IMR-90 (cell line): ENCODE data around the gene TXNDC11. TPM values are rescaled to one million over a fixed set of nuclear protein-coding genes. Genes with fewer than 3 reads are reported as not detected.

Experiments
- ATAC-seq: fragments of 200-7000 bp; cut with Tn5 transposase; 2 replicates; pipeline ENCODE4 v1.9.1; 2020; ENCODE audit warnings: low read depth, mild to moderate bottlenecking, moderate library complexity
- BruUV-seq: library from RNA; stranded (reverse); fragments of 400-500 nt; replicated peaks from 2 replicates; lab custom pipeline; 2021; lab: Mats Ljungman, UMichigan
- CTCF ChIA-PET: fragments of 300-600 bp; formaldehyde crosslinking; extraction: SDS; loops from one replicate; lab custom pipeline; 2021; ENCODE audit warnings: antibody characterized with exemption; lab: Yijun Ruan, JAX
- POLR2A ChIA-PET: fragments of 300-600 bp; sonication (Branson Sonifier 250); formaldehyde crosslinking; loops from one replicate; lab custom pipeline; 2022; ENCODE audit warnings: antibody characterized with exemption; ENCODE audit not compliant: unreplicated experiment; lab: Charles Lee
- DNase-seq: peaks from one replicate; pipeline ENCODE4 v3.0.0; 2013
- H2AFZ ChIP-seq: replicated peaks from 2 replicates; pipeline ENCODE3; 2013; ENCODE audit warnings: low read length, mild to moderate bottlenecking; ENCODE audit not compliant: poor library complexity
- H2AK5ac ChIP-seq: 2 replicates; pipeline ENCODE4 v1.6.1; 2013; ENCODE audit warnings: low read depth, low read length, inconsistent platforms
- H2AK9ac ChIP-seq: replicated peaks from 2 replicates; pipeline ENCODE3; 2013; ENCODE audit warnings: mild to moderate bottlenecking, low read depth, low read length, moderate library complexity; ENCODE audit not compliant: poor library complexity
- H2BK120ac ChIP-seq: 2 replicates; pipeline ENCODE4 v1.6.1; 2013; ENCODE audit warnings: low read depth, low read length, inconsistent platforms
- H2BK15ac ChIP-seq: 3 replicates; pipeline ENCODE4 v1.6.1; 2013; ENCODE audit warnings: low read depth, low read length, inconsistent platforms
- H2BK20ac ChIP-seq: 2 replicates; pipeline ENCODE4 v1.6.1; 2013; ENCODE audit warnings: low read depth, mild to moderate bottlenecking, inconsistent platforms, low read length, moderate library complexity
- H2BK5ac ChIP-seq: 2 replicates; pipeline ENCODE4 v1.6.1; 2013; ENCODE audit warnings: mild to moderate bottlenecking, low read depth, low read length, inconsistent platforms; ENCODE audit not compliant: poor library complexity, severe bottlenecking
- H3K14ac ChIP-seq: replicated peaks from 2 replicates; pipeline ENCODE4 v1.6.1; 2013; ENCODE audit warnings: low read depth, low read length, inconsistent platforms
- H3K18ac ChIP-seq: 2 replicates; pipeline ENCODE4 v1.6.1; 2013; ENCODE audit warnings: low read depth, low read length, control low read depth
- H3K23ac ChIP-seq: 2 replicates; pipeline ENCODE4 v1.6.1; 2013; ENCODE audit warnings: low read depth, low read length, inconsistent platforms
- H3K27ac ChIP-seq: 2 replicates; pipeline ENCODE4 v1.5.1; 2013; ENCODE audit warnings: mild to moderate bottlenecking, control low read depth, low read length; ENCODE audit not compliant: insufficient read depth
- H3K27me3 ChIP-seq: 2 replicates; pipeline ENCODE4 v1.6.1; 2013; ENCODE audit warnings: low read length; ENCODE audit not compliant: control insufficient read depth, insufficient read depth
- H3K36me3 ChIP-seq: 2 replicates; pipeline ENCODE4 v1.6.1; 2013; ENCODE audit warnings: low read length, mixed read lengths; ENCODE audit not compliant: control insufficient read depth, insufficient read depth
- H3K4ac ChIP-seq: 2 replicates; pipeline ENCODE4 v1.6.1; 2013; ENCODE audit warnings: low read depth, low read length, inconsistent platforms
- H3K4me1 ChIP-seq: 2 replicates; pipeline ENCODE4 v1.6.1; 2013; ENCODE audit warnings: low read length, mixed read lengths; ENCODE audit not compliant: control insufficient read depth, insufficient read depth
- H3K4me2 ChIP-seq: 2 replicates; pipeline ENCODE4 v1.6.1; 2013; ENCODE audit warnings: low read depth, mild to moderate bottlenecking, control low read depth, low read length, moderate library complexity
- H3K4me3 ChIP-seq: 2 replicates; pipeline ENCODE4 v1.5.1; 2013; ENCODE audit warnings: low read depth, mild to moderate bottlenecking, control low read depth, low read length, moderate library complexity; ENCODE audit not compliant: insufficient read depth
- H3K56ac ChIP-seq: 2 replicates; pipeline ENCODE4 v1.6.1; 2013; ENCODE audit warnings: low read length, inconsistent platforms; ENCODE audit not compliant: insufficient read depth; ENCODE audit errors: extremely low read depth
- H3K79me1 ChIP-seq, 2 experiments: 2 replicates each; pipeline ENCODE4 v1.6.1; 2013; ENCODE audit warnings: low read length in 2 of 2, inconsistent platforms in 1 of 2, low read depth in 1 of 2
- H3K9ac ChIP-seq: 2 replicates; pipeline ENCODE4 v1.6.1; 2013; ENCODE audit warnings: low read depth, low read length, control low read depth
- H3K9me1 ChIP-seq: 2 replicates; pipeline ENCODE4 v1.6.1; 2013; ENCODE audit warnings: low read length, inconsistent platforms; ENCODE audit not compliant: insufficient read depth
- H3K9me3 ChIP-seq: 2 replicates; pipeline ENCODE4 v1.6.1; 2013; ENCODE audit warnings: low read length; ENCODE audit not compliant: control insufficient read depth, insufficient read depth
- H4K20me1 ChIP-seq: 2 replicates; pipeline ENCODE4 v1.6.1; 2013; ENCODE audit warnings: low read length, inconsistent platforms; ENCODE audit not compliant: insufficient read depth
- H4K5ac ChIP-seq: 2 replicates; pipeline ENCODE4 v1.6.1; 2013; ENCODE audit warnings: mild to moderate bottlenecking, low read depth, low read length, control low read depth
- H4K8ac ChIP-seq, 2 experiments: 2 replicates each; pipeline ENCODE4 v1.6.1; 2013; ENCODE audit warnings: low read depth in 2 of 2, low read length in 2 of 2, control low read depth in 1 of 2, inconsistent platforms in 1 of 2
- H4K91ac ChIP-seq: 2 replicates; pipeline ENCODE4 v1.6.1; 2013; ENCODE audit warnings: low read depth, low read length, inconsistent platforms; ENCODE audit not compliant: insufficient read depth
- CTCF ChIP-seq: conservative IDR thresholded peaks from 2 replicates; pipeline ENCODE4 v1.5.1; 2012; ENCODE audit warnings: mild to moderate bottlenecking, low read depth, low read length, improper control_type of control experiment
- ELK1 ChIP-seq: fragments of 150-350 bp; IDR thresholded peaks from 2 replicates; pipeline ENCODE4 v1.6.1; 2016; ENCODE audit warnings: low read depth, mild to moderate bottlenecking, low read length, moderate library complexity, borderline replicate concordance
- MAZ ChIP-seq: IDR thresholded peaks from 2 replicates; pipeline ENCODE4 v1.6.1; 2012; ENCODE audit warnings: low read depth, mild to moderate bottlenecking, low read length, improper control_type of control experiment, moderate library complexity, borderline replicate concordance
- MXI1 ChIP-seq: IDR thresholded peaks from 2 replicates; pipeline ENCODE4 v1.6.1; 2012; ENCODE audit warnings: low read depth, mild to moderate bottlenecking, low read length, moderate library complexity, borderline replicate concordance
- POLR2A ChIP-seq: IDR thresholded peaks from 2 replicates; pipeline ENCODE4 v1.6.1; 2012; ENCODE audit warnings: mild to moderate bottlenecking, low read depth, low read length
- RCOR1 ChIP-seq: IDR thresholded peaks from 2 replicates; pipeline ENCODE4 v1.6.1; 2012; ENCODE audit warnings: mild to moderate bottlenecking, low read length, improper control_type of control experiment; ENCODE audit not compliant: insufficient replicate concordance
- RFX5 ChIP-seq: IDR thresholded peaks from 2 replicates; pipeline ENCODE4 v1.8.0; 2012; ENCODE audit warnings: low read depth, mild to moderate bottlenecking, low read length, moderate library complexity
- SMC3 ChIP-seq: fragments of 150-350 bp; IDR thresholded peaks from 2 replicates; pipeline ENCODE4 v1.6.1; 2016; ENCODE audit warnings: low read depth, mild to moderate bottlenecking, antibody characterized with exemption, low read length, moderate library complexity
- USF2 ChIP-seq: fragments of 150-350 bp; IDR thresholded peaks from 2 replicates; pipeline ENCODE4 v1.6.1; 2017; ENCODE audit warnings: mild to moderate bottlenecking, antibody characterized with exemption, low read length, low read depth
- WGBS, 2 experiments: methylation state at CpG; one replicate each; pipeline versions ENCODE4 v1.1.5 to v1.1.7; 2013; ENCODE audit warnings: missing lambda C conversion rate in 2 of 2; ENCODE audit not compliant: insufficient read length in 1 of 2; ENCODE audit errors: extremely low coverage in 2 of 2; 5-methylcytosine and 5-hydroxymethylcytosine counted together
- dilution Hi-C: fragments of 300-500 bp; cut with HindIII; formaldehyde crosslinking; loops from one replicate; pipeline ENCODE4 v1.14.3; 2018; ENCODE audit warnings: low sequenced_read_pairs; ENCODE audit not compliant: unreplicated experiment
- in situ Hi-C: fragments of 300-500 bp; cut with MboI; formaldehyde crosslinking; loops from 3 replicates; pipeline ENCODE4 v1.14.3; 2019; ENCODE audit warnings: low sequenced_read_pairs, inconsistent platforms, mixed read lengths
- intact Hi-C: fragments of 100-400 bp; cut with micrococcal nuclease; formaldehyde crosslinking; loops from 2 replicates; pipeline ENCODE4 v1.10.0; 2022
- polyA plus RNA-seq, 3 experiments: library from polyadenylated mRNA; depleted of rRNA; stranded (reverse); fragments of >200 nt; gene quantifications; 2 replicates each; pipeline ENCODE4 v1.2.3, GENCODE V29; 2012; ENCODE audit warnings: low replicate concordance in 1 of 3
- total RNA-seq: library from RNA; depleted of rRNA; stranded (reverse); fragments of >200 nt; gene quantifications from 2 replicates; pipeline ENCODE4 v1.2.3, GENCODE V29; 2012

Gene TXNDC11
- total and polyA plus RNA-seq, 2 of the 4 experiments (the other 2 are of a cell fraction): 25.3 to 42.9 TPM

GRCh38 chr16:11668623-11669379, 73.9 kb downstream of the TXNDC11 start:
- no peak overlapping the region; the same call in 1 of the 2 replicates for H3K18ac ChIP-seq
- POLR2A ChIA-PET: no interaction called here
- peak overlapping the region; percentile 26; the same call in 1 of the 2 replicates for H3K27ac ChIP-seq

More at GRCh38 chr16:11668623-11669379, 73.9 kb downstream of the TXNDC11 start:
- no peak overlapping the region for H4K5ac ChIP-seq
- H2AFZ ChIP-seq: peak overlapping the region; percentile 84
- H3K79me1 ChIP-seq: peaks cover 3 to 50% of the 10 kb centered on the region in 2 experiments; a peak in 3 of 4 replicates
- WGBS, 2 experiments: 0% methylated on average over 40 of the region's 97 CpGs; no CpG with 5 or more reads in 1 of the 2 experiments
- no peak overlapping the region; the same call in 1 of the 2 replicates for H4K91ac ChIP-seq
- CTCF ChIA-PET: no interaction called here
- DNase-seq (no peak), ATAC-seq (peak; percentile 3; the same call in 1 of the 2 replicates)
- no TSS peak for BruUV-seq
- in situ Hi-C loops: no loop called here
- peak overlapping the region; percentile 57 for H3K9ac ChIP-seq
- H2BK5ac ChIP-seq: no peak overlapping the region
- H3K4me2 ChIP-seq: peak overlapping the region; percentile 98
- peak overlapping the region; percentile 97 for H2AK9ac ChIP-seq
- 0 out of 4 replicates have a peak overlapping the region, but pooled peaks of 1 of the 2 experiments have one; percentile 23 for H4K8ac ChIP-seq
- peaks cover 6% of the 10 kb centered on the region for H3K9me1 ChIP-seq
- peaks cover 7% of the 10 kb centered on the region for H3K4me1 ChIP-seq
- H3K36me3 ChIP-seq: no peaks in the 10 kb centered on the region; the same call in 1 of the 2 replicates
- peak overlapping the region; percentile 99 for H3K4me3 ChIP-seq
- no peaks in the 10 kb centered on the region for H3K27me3 ChIP-seq
- H2BK120ac ChIP-seq: no peak overlapping the region
- no peak for TF ChIP-seq USF2
- no peak for TF ChIP-seq SMC3
- TF ChIP-seq CTCF: no peak
- TF ChIP-seq MXI1: peak; percentile 47; the same call in 1 of the 2 replicates
- TF ChIP-seq POLR2A: no peak
- TF ChIP-seq RCOR1: no peak
- TF ChIP-seq RFX5: no peak
- TF ChIP-seq MAZ: 0 out of 2 replicates have a peak, but pooled peaks have one; percentile 7
- no peak for TF ChIP-seq ELK1
- H3K23ac ChIP-seq: peak overlapping the region; percentile 89
- H3K4ac ChIP-seq: peak overlapping the region; percentile 61
- H2AK5ac ChIP-seq: peak overlapping the region; percentile 67; the same call in 1 of the 2 replicates
- H3K9me3 ChIP-seq: no peaks in the 10 kb centered on the region
- H2BK20ac ChIP-seq: no peak overlapping the region
- H4K20me1 ChIP-seq: peaks cover 47% of the 10 kb centered on the region
- dilution Hi-C loops: no loop called here
- H2BK15ac ChIP-seq: no peak overlapping the region
- H3K14ac ChIP-seq: peak overlapping the region; percentile 79
- intact Hi-C loops: no loop called here
- H3K56ac ChIP-seq: no peak overlapping the region; the same call in 1 of the 2 replicates
